Motor neuron (in vitro differentiated cells): ENCODE measurements around the gene CELA2A. TPM values are rescaled to one million over a fixed set of nuclear protein-coding genes. Genes with fewer than 3 reads are reported as not detected.
"Not testable (repeated sequence)": the region's sequence is repeated elsewhere in the genome, so short reads cannot be mapped to it uniquely, and the experiment has no call there.

Source experiments
- ATAC-seq, 8 experiments: fragments of 200-7000 bp; cut with Tn5 transposase; replicated peaks in 6 of 8; 2 replicates each; pipeline ENCODE4 v1.8.0; 2021; ENCODE audit warnings: mild to moderate bottlenecking in 8 of 8, moderate library complexity in 8 of 8
- H3K27ac ChIP-seq, 2 donors: fragments of 250-450 bp; sonication (Bioruptor Pico); 2 replicates each; pipeline ENCODE4 v1.9.0; 2021; ENCODE audit warnings: antibody characterized with exemption in 2 of 2, mild to moderate bottlenecking in 2 of 2, moderate library complexity in 1 of 2
- H3K4me1 ChIP-seq, 2 donors: fragments of 250-450 bp; sonication (Bioruptor Pico); replicated peaks in 1 of 2; 2 replicates each; pipeline ENCODE4 v1.6.1; 2021; ENCODE audit warnings: antibody characterized with exemption in 2 of 2, mild to moderate bottlenecking in 2 of 2, moderate library complexity in 1 of 2
- H3K4me3 ChIP-seq, 5 donors: fragments of 250-450 bp; sonication (Bioruptor Pico); 2 replicates each; pipeline ENCODE4 v1.9.0; 2021; ENCODE audit warnings: antibody characterized with exemption in 5 of 5, mild to moderate bottlenecking in 5 of 5, moderate library complexity in 4 of 5
- WGBS, 10 experiments: fragments of 450-650 bp; shearing (Covaris generic); methylation state at CpG; one replicate each; pipeline ENCODE4 v1.0.0; 2022; 5-methylcytosine and 5-hydroxymethylcytosine counted together
- in situ Hi-C, 9 experiments: fragments of 400-800 bp; cut with MboI; loops; one replicate each; pipeline ENCODE4 v1.15.0; 2021; ENCODE audit warnings: low sequenced_read_pairs in 9 of 9, low pct_unique_long_range_greater_than_20kb in 2 of 9; ENCODE audit not compliant: unreplicated experiment in 9 of 9
- total RNA-seq, 8 experiments: library from RNA; unstranded; fragments of 300-600 nt; gene quantifications; 2 replicates each; pipeline versions ENCODE4 v1.2.3 to v1.2.4, GENCODE V29; 2022

CELA2A gene
- total RNA-seq, 8 experiments from 2014 or later, result 1.1 TPM; not detected in 7

DNA sequence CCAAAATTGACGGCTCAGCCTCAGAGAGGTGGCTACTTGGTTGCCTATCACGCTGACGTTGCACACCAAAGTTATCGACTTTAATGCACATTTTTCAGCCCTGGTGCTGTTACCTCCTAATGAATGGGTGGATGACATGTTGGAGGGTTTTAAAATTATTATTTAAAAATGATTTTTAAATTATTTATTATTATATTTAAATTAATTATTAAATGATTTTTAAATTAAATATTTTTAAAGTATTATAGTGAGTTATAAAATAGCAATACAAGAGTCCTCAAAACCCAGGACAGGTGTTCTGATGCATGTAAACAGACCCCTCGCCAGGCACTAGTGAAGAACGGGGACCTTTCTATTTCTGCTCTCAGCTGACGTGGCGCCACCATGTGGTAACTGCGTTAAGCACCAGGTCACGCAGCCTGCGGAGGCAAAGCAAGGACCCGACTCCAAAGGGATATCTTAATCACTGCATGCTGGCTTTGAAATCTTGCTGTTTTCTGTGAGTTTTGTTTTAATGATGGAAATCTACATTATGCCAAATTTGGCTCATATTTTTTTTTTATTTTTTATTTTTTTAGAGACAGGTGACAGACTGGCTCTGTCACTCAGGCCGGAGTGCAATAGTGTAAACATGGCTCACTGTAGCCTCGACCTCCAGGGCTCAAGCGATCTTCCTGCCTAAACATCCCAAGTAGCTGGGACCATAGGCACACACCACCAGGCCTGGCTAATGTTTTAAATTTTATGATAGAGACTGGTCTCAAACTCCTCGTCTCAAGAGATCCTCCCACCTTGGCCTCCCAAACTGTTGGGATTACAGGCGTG lies 44.9 kb downstream of the CELA2A start:
- in situ Hi-C loops, result no loop called here
- Histone ChIP-seq H3K27ac (no peak overlapping the region), H3K4me1 (no peaks in the 10 kb centered on the region), H3K4me3 (no peak overlapping the region)
- peak; percentile 49 to 81 (median 64) for ATAC-seq
- 39 to 72% (median 61%) methylated on average over 3 to 17 of the region's 17 CpGs for WGBS, 10 experiments

GRCh38 chr1:15504436-15504835 lies 47.9 kb downstream of the CELA2A start:
- Histone ChIP-seq H3K27ac (no peak overlapping the region), H3K4me3 (no peak overlapping the region), H3K4me1 (no peaks in the 10 kb centered on the region)
- 40 to 100% (median 96%) methylated on average over 1 to 3 of the region's 4 CpGs; no CpG with 5 or more reads in 6 of the 10 experiments for WGBS, 10 experiments
- ATAC-seq, result no peak
- in situ Hi-C loops, result no loop called here

- no peak overlapping the region for H3K27ac ChIP-seq
- no peak overlapping the region for H3K4me3 ChIP-seq
- in situ Hi-C loops, result no loop called here
- no peaks in the 10 kb centered on the region for H3K4me1 ChIP-seq
- 86 to 97% (median 91%) methylated on average over 2 to 11 of the region's 17 CpGs; no CpG with 5 or more reads in 6 of the 10 experiments for WGBS, 10 experiments
- no peak for ATAC-seq
These were observed 50.3 kb downstream of the CELA2A start for GRCh38 chr1:15506831-15507230.

DNA sequence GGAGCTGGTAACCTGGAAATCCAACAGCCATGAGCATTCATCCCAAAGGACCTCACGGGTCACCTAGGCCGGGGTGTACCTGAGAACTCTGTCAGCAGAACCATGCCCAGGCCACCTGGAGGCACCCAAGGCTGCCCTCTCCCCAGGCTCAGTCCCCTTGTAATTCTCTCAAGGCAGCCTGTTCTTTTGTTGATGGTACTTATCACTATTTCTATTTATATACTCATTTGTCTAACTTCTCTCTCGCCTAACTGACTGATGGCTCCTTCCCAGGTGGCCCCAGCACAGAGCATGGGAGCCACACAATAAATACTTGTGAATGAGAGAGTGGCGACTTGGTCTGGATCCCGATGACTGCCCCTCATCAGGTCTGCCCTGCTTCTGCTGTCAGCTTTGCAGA lies 50.7 kb downstream of the CELA2A start:
- Histone ChIP-seq H3K4me1 (no peaks in the 10 kb centered on the region), H3K4me3 (no peak overlapping the region), H3K27ac (no peak overlapping the region)
- in situ Hi-C loops, result no loop called here
- WGBS, 10 experiments, result 80 to 95% (median 90%) methylated on average over 1 to 4 of the region's 5 CpGs; no CpG with 5 or more reads in 7 of the 10 experiments
- no peak for ATAC-seq

DNA sequence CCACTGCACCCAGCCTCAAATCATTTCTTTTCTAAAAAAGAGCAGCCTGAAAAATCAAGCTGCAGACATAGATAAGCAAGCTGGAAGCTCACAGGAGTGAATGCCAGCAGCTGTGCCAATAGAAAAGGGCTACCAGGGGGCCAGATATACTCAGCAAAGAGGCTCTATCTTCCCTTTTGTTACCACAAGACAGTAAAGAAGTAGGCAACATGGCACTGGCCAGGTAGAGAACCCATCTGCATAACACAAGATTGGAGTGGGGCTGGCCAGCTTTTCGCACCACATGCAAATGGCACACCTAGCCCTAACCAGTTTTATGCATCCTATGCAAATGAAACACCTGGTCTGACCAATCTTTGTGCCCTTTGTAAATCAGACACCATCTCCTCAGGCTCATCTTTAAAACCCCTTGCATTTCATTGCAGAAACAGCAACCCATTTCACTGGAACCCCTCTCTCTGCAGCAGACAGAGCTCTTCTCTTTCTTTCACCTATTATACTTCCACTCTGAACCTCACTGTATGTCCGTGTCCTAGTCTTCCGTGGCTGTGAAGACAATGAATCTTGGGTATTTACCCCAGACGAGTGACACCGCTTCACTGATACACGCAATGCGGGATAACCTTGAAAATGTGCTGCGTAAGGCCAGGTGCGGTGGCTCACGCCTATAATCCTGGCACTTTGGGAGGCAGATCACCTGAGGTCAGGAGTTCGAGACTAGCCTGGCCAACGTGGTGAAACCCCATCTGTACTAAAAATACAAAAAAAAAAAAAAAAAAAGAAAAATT lies 52.4 kb downstream of the CELA2A start:
- 40 to 92% (median 82%) methylated on average over 2 to 12 of the region's 12 CpGs; no CpG with 5 or more reads in 2 of the 10 experiments for WGBS, 10 experiments
- Histone ChIP-seq H3K4me3 (no peak overlapping the region), H3K27ac (no peak overlapping the region), H3K4me1 (no peaks in the 10 kb centered on the region)
- in situ Hi-C loops, result no loop called here
- no peak for ATAC-seq

- 53 to 100% (median 84%) methylated on average over 1 to 6 of the region's 7 CpGs for WGBS, 10 experiments
- ATAC-seq, result no peak
- Histone ChIP-seq H3K4me1 (no peaks in the 10 kb centered on the region), H3K27ac (no peak overlapping the region), H3K4me3 (no peak overlapping the region)
- in situ Hi-C loops, result no loop called here
These were observed 53.1 kb downstream of the CELA2A start for GRCh38 chr1:15509586-15509985.

DNA sequence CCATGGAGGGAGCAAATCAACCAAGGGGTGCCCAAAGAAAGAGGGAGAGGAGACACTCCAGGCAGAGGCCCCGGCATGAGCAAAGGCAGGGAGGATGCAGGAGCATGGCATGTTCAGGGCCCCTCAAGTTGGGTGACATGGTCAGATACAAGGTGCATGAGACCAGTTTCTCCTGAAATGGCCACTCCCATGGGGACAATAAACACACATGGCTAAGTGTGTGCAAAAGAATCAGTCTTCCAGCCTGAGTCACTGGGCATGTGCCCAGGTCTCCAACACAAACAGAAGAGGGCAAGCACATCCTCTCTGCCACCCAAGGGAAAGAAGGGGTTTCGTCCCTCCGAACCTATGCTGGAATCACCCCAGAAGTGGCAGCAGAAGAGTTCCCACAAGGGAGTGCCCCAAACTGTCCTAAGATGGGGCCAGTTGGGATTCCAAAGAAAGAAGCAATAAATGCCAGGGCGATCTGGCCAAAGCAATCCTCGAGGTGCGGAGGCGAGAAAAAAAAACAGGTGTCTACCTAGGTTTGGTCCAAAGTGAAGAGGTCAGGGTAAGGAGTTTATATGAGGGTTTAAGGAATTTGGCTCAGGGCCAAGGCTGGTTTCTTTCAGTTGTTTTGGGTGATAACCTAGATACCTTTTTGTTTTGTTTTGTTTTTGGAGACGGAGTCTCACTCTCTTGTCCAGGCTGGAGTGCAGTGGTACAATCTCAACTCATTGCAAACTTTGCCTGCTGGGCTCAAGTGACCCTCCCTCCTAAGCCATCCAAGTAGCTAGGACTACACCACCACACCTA lies 54.3 kb downstream of the CELA2A start:
- in situ Hi-C loops, result no loop called here
- ATAC-seq, result no peak
- 83 to 97% (median 92%) methylated on average over 2 to 7 of the region's 8 CpGs; no CpG with 5 or more reads in 2 of the 10 experiments for WGBS, 10 experiments
- Histone ChIP-seq H3K4me1 (no peaks in the 10 kb centered on the region), H3K27ac (no peak overlapping the region), H3K4me3 (no peak overlapping the region)

DNA sequence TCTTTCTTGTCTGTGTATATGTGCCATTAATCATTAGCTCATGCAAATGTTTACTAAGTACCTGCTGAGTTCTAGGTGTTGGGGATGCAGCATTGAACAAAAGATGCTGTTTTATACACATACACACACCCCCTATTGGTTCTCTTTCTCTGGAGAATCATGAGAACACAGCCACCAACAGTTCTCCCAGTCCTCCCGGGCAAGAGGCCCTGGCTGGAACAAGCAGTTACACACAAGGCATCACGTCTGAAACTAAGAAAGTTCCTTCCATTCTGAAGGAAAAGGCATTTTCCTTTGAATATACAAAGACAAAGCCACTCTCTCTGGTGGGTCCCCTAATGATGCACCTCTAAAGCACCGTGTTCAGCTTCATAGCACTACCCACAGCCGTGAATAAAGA lies 56.7 kb downstream of the CELA2A start:
- WGBS, 10 experiments, result 20 to 100% (median 96%) methylated on average over 1 to 3 of the region's 4 CpGs; no CpG with 5 or more reads in 4 of the 10 experiments

GRCh38 chr1:15513919-15514318 lies 57.4 kb downstream of the CELA2A start:
- Histone ChIP-seq H3K4me3 (no peak overlapping the region), H3K27ac (no peak overlapping the region), H3K4me1 (no peaks in the 10 kb centered on the region)
- in situ Hi-C loops, result no loop called here
- ATAC-seq, result peak in 7 of 8 experiments; percentile 30 to 78 (median 52)
- WGBS, 10 experiments, result 57 to 100% (median 80%) methylated on average over 1 to 3 of the region's 3 CpGs; no CpG with 5 or more reads in 2 of the 10 experiments

More for the DNA sequence above, 56.7 kb downstream of the CELA2A start:
- H3K4me3 ChIP-seq, result no peak overlapping the region
- in situ Hi-C loops, result no loop called here
- H3K4me1 ChIP-seq, result no peaks in the 10 kb centered on the region
- no peak overlapping the region for H3K27ac ChIP-seq
- ATAC-seq, result no peak

DNA sequence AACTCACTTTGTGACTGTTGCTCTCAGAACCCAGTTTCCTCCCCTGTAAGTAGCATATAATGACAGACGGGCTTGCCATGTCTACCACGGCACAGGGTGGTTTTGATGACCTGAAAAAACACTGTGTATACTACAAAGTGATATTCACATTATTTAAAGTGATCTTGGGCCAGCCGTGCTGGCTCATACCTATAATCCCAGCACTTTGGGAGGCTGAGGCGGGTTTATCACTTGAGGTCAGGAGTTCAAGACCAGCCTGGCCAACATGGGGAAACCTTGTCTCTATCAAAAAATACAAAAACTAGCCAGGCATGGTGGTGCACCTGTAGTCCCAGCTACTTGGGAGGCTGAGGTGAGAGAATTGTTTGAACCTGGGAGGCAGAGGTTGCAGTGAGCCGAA lies 58.0 kb downstream of the CELA2A start:
- ATAC-seq, H3K4me3 ChIP-seq, H3K27ac ChIP-seq, in situ Hi-C loops, H3K4me1 ChIP-seq: not testable (repeated sequence)
- WGBS, 10 experiments, result 91 to 100% (median 100%) methylated on average over 1 to 5 of the region's 5 CpGs; no CpG with 5 or more reads in 3 of the 10 experiments

GRCh38 chr1:15515022-15515663 lies 58.6 kb downstream of the CELA2A start:
- Histone ChIP-seq H3K4me3 (no peak overlapping the region), H3K27ac (no peak overlapping the region), H3K4me1 (no peaks in the 10 kb centered on the region)
- ATAC-seq, result peak in 1 of 8 experiments; percentile 18
- 39 to 100% (median 84%) methylated on average over 1 to 2 of the region's 2 CpGs for WGBS, 10 experiments
- in situ Hi-C loops, result no loop called here

DNA sequence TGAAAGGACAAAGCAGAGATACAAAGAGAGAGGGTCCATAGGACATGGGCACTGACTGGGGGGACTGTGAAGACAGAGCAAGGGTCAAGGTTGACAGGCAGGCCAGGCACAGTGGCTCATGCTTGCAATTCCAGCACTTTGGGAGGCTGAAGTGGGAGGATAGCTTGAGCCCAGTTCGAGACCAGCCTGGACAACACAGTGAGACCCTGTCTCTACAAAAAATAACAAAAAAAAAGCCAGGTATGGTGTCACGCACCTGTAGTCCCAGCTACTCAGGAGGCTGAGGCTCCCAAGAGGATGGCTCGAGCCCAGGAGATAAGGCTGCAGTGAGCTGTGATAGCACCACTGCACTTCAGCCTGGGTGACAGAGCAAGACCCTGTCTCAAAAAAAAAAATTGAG lies 63.1 kb downstream of the CELA2A start:
- no peak overlapping the region for H3K4me3 ChIP-seq
- peaks cover 2 to 8% of the 10 kb centered on the region in 2 donors for H3K4me1 ChIP-seq
- H3K27ac ChIP-seq, result no peak overlapping the region
- 80 to 100% (median 92%) methylated on average over 1 to 3 of the region's 3 CpGs; no CpG with 5 or more reads in 4 of the 10 experiments for WGBS, 10 experiments
- no peak for ATAC-seq
- in situ Hi-C loops, result no loop called here
